ENCODE results near the gene DPP6.

DPP6 gene

GRCh38 chr7:154844499-154844898 lies 792.3 kb downstream of the DPP6 start:
- H3K4me1 ChIP-seq (ENCODE audit: low read depth, poor library complexity, severe bottlenecking) = no peaks in the 10 kb centered on the region

DNA sequence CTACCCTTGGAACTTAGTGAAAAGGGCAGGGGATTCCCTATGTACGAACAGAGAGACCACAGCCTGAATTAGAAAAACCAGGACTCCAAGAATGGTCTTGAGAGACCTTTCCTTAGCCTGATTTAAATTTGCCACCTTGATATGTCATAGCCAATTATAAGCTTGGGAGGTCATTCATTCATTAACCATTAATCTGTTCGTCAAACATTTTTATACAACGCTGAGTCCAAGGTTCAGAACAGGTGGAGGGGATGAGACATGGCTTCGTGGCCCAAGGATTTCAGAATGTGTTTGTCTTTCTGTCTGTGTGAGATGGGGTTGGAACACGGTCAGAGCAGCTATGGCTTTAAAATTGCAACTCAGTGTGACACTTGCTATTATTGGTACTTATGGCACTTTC lies 792.8 kb downstream of the DPP6 start:
- H3K27ac ChIP-seq = no peak overlapping the region
- no peaks in the 10 kb centered on the region for H3K79me2 ChIP-seq (ENCODE audit: insufficient read depth, low read depth)
- H3K4me3 ChIP-seq (IDR thresholded peaks at IDR 0.05; ENCODE audit: insufficient read depth, low read depth, low read length) = no peak overlapping the region
- no peak overlapping the region for H3K4me2 ChIP-seq
- no peak overlapping the region for H2AFZ ChIP-seq (ENCODE audit: low read depth)
- H3K4me1 ChIP-seq (ENCODE audit: low read depth, poor library complexity, severe bottlenecking) = no peaks in the 10 kb centered on the region
- H3K27me3 ChIP-seq (ENCODE audit: insufficient read depth, low read depth) = no peaks in the 10 kb centered on the region
- no peaks in the 10 kb centered on the region for H4K20me1 ChIP-seq (ENCODE audit: insufficient read depth)
- no peak overlapping the region for H3K9ac ChIP-seq
- no peaks in the 10 kb centered on the region for H3K36me3 ChIP-seq (ENCODE audit: insufficient read depth)
- TF ChIP-seq CTCF (conservative IDR thresholded peaks at IDR 0.05; ENCODE audit: low read depth, low read length) = no peak

More at GRCh38 chr7:154844499-154844898, 792.3 kb downstream of the DPP6 start:
- H3K9ac ChIP-seq = no peak overlapping the region
- no peak for TF ChIP-seq CTCF (conservative IDR thresholded peaks at IDR 0.05; ENCODE audit: low read depth, low read length)
- H3K79me2 ChIP-seq (ENCODE audit: insufficient read depth, low read depth) = no peaks in the 10 kb centered on the region
- no peak overlapping the region for H3K27ac ChIP-seq
- no peak overlapping the region for H3K4me3 ChIP-seq (IDR thresholded peaks at IDR 0.05; ENCODE audit: insufficient read depth, low read depth, low read length)
- H3K27me3 ChIP-seq (ENCODE audit: insufficient read depth, low read depth) = no peaks in the 10 kb centered on the region
- H2AFZ ChIP-seq (ENCODE audit: low read depth) = no peak overlapping the region
- no peak overlapping the region for H3K4me2 ChIP-seq
- no peaks in the 10 kb centered on the region for H3K36me3 ChIP-seq (ENCODE audit: insufficient read depth)
- no peaks in the 10 kb centered on the region for H4K20me1 ChIP-seq (ENCODE audit: insufficient read depth)

DNA sequence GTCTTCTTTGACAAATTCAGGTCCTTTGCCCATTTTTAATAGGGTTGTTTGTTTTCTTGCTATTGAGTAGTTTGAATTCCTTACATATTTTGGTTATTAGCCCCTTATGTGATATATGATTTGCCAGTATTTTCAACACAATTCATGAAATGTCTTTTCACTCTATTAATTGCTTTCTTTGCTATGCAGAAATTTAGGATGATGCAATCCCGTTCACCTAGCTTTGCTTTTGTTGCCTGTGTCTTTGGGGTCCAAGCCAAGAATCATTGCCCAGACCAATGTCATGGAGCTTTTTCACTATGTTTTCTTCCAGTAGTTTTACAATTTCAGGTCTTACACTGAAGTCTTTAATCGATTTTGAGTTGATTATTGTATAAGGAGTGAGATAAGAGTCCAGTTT lies 796.3 kb downstream of the DPP6 start:
- H3K79me2 ChIP-seq (ENCODE audit: insufficient read depth, low read depth) = no peaks in the 10 kb centered on the region
- H2AFZ ChIP-seq (ENCODE audit: low read depth) = no peak overlapping the region
- H3K4me2 ChIP-seq = no peak overlapping the region
- H3K9ac ChIP-seq = no peak overlapping the region
- no peak overlapping the region for H3K4me3 ChIP-seq (IDR thresholded peaks at IDR 0.05; ENCODE audit: insufficient read depth, low read depth, low read length)
- no peaks in the 10 kb centered on the region for H4K20me1 ChIP-seq (ENCODE audit: insufficient read depth)
- no peaks in the 10 kb centered on the region for H3K27me3 ChIP-seq (ENCODE audit: insufficient read depth, low read depth)
- TF ChIP-seq CTCF (conservative IDR thresholded peaks at IDR 0.05; ENCODE audit: low read depth, low read length) = no peak
- H3K4me1 ChIP-seq (ENCODE audit: low read depth, poor library complexity, severe bottlenecking) = no peaks in the 10 kb centered on the region
- H3K36me3 ChIP-seq (ENCODE audit: insufficient read depth) = no peaks in the 10 kb centered on the region
- H3K27ac ChIP-seq = no peak overlapping the region

DNA sequence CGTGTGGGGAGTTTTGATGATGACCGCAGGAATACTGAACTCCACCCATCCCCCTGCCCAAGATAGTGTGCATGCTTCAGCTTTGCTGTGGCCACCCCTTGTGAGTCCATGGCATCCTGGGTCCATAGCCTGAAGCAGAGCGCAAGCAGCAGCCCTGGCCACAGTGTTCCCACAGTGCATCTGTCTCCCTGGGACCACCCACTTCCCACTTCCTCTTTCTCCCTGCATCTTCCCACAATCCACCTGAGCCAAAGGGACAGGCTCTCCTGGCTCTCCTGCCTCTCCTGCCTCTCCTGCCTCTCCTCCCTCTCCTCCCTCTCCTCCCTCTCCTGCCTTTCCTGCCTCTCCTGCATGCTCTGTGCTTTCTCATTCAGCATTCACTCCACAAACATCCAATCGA lies 800.0 kb downstream of the DPP6 start:
- H3K79me2 ChIP-seq (ENCODE audit: insufficient read depth, low read depth) = no peaks in the 10 kb centered on the region
- no peak overlapping the region for H3K4me2 ChIP-seq
- H3K27me3 ChIP-seq (ENCODE audit: insufficient read depth, low read depth) = no peaks in the 10 kb centered on the region
- H2AFZ ChIP-seq (ENCODE audit: low read depth) = no peak overlapping the region
- no peak overlapping the region for H3K4me3 ChIP-seq (IDR thresholded peaks at IDR 0.05; ENCODE audit: insufficient read depth, low read depth, low read length)
- H3K9ac ChIP-seq = no peak overlapping the region
- no peak for TF ChIP-seq CTCF (conservative IDR thresholded peaks at IDR 0.05; ENCODE audit: low read depth, low read length)
- no peaks in the 10 kb centered on the region for H3K36me3 ChIP-seq (ENCODE audit: insufficient read depth)
- no peaks in the 10 kb centered on the region for H3K4me1 ChIP-seq (ENCODE audit: low read depth, poor library complexity, severe bottlenecking)
- no peaks in the 10 kb centered on the region for H4K20me1 ChIP-seq (ENCODE audit: insufficient read depth)
- H3K27ac ChIP-seq = no peak overlapping the region
